GM18873 (cell line): Measurements from ENCODE around the gene FXR2.

Source experiments
- ATAC-seq: cut with Tn5 transposase; IDR thresholded peaks from one replicate; pipeline ENCODE4 v1.9.1; 2021; ENCODE audit warnings: mild to moderate bottlenecking, moderate library complexity, moderate number of reproducible peaks; ENCODE audit not compliant: unreplicated experiment, low FRiP score

The FXR2 gene

GRCh38 chr17:7573324-7574080 lies 41.2 kb downstream of the FXR2 start:
- ATAC-seq: no peak

GRCh38 chr17:7572588-7573323 lies 41.9 kb downstream of the FXR2 start:
- ATAC-seq: peak; percentile 83

DNA sequence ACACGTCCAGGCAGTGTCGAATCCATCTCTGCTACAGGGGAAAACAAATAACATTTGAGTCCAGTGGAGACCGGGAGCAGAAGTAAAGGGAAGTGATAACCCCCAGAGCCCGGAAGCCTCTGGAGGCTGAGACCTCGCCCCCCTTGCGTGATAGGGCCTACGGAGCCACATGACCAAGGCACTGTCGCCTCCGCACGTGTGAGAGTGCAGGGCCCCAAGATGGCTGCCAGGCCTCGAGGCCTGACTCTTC lies 42.4 kb downstream of the FXR2 start:
- ATAC-seq: no peak

GRCh38 chr17:7570351-7570750 lies 44.3 kb downstream of the FXR2 start:
- ATAC-seq: no peak

DNA sequence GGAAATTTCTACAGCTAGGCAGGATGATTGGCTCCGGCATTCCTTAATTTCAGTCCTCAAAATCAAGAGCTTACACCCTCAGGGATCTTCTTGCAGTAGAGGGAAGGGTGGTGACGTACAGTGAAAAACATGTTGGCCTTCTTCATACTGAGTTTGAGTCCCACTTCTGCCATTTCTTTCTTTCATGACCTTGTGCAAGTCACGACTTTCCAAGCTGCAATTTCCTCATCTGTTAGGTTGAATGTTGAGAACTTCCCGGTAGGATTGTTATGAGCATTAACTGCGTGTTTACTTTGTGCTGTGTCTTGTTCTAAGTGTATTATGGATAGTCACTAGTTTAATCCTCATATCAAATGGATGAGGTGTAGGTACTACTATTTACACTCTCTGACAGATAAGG lies 45.1 kb downstream of the FXR2 start:
- no peak for ATAC-seq

- no peak for ATAC-seq
These were observed 51.4 kb downstream of the FXR2 start for GRCh38 chr17:7563115-7563869.

GRCh38 chr17:7562208-7562605 lies 52.5 kb downstream of the FXR2 start:
- no peak for ATAC-seq

DNA sequence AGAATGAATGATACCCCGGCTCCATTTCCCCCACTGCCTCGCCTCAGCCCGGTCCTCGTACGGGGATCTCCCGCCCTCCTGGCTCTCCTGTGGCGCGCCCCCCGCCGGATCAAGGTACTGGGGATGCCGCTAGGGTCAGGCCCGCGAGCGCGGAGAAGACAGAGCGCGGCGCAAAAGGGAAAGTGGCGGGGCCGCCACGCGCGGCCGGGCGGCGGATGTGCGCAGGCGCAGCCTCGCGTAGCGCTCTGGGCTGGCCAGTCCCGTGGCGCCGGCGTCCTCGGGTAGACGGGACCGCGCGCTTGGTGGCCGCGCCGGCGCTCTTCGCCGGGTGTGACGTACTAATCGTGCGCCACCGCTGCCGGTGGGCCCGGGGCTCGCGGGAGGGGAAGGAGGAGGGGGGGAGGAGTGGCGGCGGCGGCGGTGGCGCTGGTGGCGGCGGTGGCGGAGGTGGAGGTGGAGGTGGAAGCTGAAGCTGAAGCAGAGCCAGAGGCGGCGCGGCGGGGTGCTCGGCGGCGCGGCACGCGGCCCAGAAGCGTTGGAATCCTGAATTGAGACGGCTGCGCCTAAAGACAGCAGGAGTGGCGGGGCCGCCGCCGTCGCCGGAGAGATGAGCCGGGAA lies 53.0 kb downstream of the FXR2 start, which contains the start of gene SENP3:
TSS of gene SENP3 (plus strand) at position 331 of the 619 bp plus-strand sequence. CDS start 1,158 bp downstream, outside the sequence.
- ATAC-seq: peak; percentile 36

DNA sequence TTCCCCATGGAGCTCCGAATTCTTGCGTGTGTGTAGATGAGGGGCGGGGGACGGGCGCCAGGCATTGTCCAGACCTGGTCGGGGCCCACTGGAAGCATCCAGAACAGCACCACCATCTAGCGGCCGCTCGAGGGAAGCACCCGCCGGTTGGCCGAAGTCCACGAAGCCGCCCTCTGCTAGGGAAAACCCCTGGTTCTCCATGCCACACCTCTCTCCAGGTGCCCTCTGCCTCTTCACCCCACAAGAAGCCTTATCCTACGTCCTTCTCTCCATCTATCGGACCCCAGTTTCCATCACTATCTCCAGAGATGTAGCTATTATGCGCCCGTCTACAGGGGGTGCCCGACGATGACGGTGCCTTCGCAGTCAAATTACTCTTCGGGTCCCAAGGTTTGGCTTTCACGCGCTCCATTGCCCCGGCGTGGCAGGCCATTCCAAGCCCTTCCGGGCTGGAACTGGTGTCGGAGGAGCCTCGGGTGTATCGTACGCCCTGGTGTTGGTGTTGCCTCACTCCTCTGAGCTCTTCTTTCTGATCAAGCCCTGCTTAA lies 53.6 kb downstream of the FXR2 start:
- peak; percentile 54 for ATAC-seq

GRCh38 chr17:7560172-7561027 lies 54.3 kb downstream of the FXR2 start:
- ATAC-seq: no peak

GRCh38 chr17:7559320-7560171 lies 55.2 kb downstream of the FXR2 start:
- no peak for ATAC-seq

GRCh38 chr17:7558544-7559319 lies 56.0 kb downstream of the FXR2 start, which contains the start of gene TNFSF13:
Gene TNFSF13 (plus strand): TSS chr17:7558750. CDS start chr17:7559040, 290 bp downstream.
- no peak for ATAC-seq

DNA sequence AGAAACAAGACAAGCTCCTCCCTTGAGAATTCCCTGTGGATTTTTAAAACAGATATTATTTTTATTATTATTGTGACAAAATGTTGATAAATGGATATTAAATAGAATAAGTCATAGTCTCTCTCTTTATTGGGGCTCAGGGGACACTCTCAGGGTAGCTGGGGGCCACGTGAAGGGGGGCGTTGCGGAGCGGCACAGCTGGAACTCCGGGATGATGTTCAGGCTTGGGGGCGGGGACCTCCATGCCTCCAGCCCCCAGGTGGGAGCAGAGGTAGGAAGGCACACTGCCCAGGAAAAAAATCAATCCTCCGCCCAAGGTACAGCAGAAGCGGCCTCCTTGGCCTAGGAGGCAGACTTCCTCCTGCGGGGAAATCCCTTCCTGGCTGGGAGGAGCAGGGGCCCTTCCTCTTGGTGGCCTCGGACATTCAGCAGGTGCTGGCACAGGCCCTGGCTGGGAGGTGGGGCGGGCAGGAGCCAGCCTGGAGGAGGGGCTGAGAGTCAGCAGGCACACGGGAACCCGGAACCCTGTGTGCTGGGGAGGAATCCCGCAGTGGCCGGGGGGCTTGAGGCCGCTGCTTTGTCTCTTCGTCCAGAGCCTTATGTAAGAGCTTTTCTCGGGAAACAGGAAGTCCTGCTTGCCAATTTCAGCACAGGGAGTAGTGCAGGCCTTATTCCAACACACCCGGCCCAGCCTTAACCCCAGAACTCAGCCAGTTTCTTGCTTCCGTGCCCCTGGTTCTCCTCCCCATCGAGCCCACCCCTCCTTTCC lies 56.7 kb downstream of the FXR2 start:
- ATAC-seq: no peak

DNA sequence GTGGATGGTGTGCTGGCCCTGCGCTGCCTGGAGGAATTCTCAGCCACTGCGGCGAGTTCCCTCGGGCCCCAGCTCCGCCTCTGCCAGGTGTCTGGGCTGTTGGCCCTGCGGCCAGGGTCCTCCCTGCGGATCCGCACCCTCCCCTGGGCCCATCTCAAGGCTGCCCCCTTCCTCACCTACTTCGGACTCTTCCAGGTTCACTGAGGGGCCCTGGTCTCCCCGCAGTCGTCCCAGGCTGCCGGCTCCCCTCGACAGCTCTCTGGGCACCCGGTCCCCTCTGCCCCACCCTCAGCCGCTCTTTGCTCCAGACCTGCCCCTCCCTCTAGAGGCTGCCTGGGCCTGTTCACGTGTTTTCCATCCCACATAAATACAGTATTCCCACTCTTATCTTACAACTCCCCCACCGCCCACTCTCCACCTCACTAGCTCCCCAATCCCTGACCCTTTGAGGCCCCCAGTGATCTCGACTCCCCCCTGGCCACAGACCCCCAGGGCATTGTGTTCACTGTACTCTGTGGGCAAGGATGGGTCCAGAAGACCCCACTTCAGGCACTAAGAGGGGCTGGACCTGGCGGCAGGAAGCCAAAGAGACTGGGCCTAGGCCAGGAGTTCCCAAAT lies 57.4 kb downstream of the FXR2 start:
- no peak for ATAC-seq

DNA sequence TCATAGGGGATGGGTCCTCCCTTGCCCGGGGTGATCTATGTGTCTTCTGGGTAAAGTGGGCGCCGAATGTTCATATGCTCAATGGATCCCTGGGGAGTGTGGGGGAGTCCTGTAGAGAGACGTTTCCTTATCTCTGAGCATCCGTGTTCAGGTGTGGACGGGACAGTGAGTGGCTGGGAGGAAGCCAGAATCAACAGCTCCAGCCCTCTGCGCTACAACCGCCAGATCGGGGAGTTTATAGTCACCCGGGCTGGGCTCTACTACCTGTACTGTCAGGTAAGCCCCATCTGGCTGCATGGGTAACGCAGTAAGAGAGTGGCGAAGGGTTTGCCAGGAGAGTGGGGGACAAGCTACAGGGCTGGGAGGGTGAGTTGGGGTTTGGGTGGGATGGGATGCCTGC lies 58.1 kb downstream of the FXR2 start:
- ATAC-seq: no peak

DNA sequence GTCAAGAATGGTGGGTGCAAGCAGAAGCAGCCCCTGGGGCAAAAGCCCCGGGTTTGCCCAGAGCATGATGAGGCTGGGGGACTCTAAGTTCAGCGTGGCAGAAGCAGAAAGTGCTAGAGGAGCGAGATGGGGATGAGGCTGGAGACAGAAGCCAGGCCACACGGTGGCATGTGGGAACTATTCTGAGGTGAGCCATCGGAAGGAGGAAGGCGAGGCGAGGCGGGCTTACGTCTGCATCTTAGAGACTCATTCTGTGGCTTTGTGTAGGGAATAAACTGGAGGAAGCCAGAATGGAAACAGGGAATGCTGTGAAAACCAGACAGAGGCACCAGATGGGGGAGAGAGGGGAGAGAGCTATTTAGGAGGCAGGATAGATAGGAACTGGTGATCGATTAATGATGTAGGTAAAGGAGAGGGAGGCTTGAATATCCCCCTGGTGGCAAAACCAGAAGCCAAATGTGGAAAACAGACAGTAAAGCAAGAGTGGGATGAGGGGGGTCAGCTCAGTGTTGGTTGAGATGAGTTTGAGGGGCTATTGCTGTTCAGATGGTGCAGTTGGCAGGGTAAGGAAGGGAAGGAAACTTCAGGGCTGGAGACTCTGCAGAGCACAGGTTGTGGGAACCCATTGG lies 59.3 kb downstream of the FXR2 start:
- ATAC-seq: no peak
